B cell (primary cell): ENCODE data around the gene TARS2.

ENCODE experiments used
- CTCF ChIP-seq: fragments of 200-600 bp; IDR thresholded peaks from one replicate; pipeline ENCODE4 v1.8.0; 2022; ENCODE audit warnings: antibody characterized with exemption, mild to moderate bottlenecking
- EZH2 ChIP-seq: IDR thresholded peaks from 2 replicates; pipeline ENCODE4 v1.6.1; 2012; ENCODE audit warnings: borderline replicate concordance, low read depth, mild to moderate bottlenecking, moderate library complexity, low read length; ENCODE audit not compliant: insufficient read depth, poor library complexity, severe bottlenecking

- TF ChIP-seq EZH2 = no peak
- TF ChIP-seq CTCF = no peak
Measured at GRCh38 chr1:150529017-150529416, 41.8 kb downstream of the TARS2 start.
